Epithelial cell of esophagus (primary cell): Measurements from ENCODE around the gene GNGT2.

Experiments
- DNase-seq: peaks from one replicate; pipeline ENCODE4 v3.0.0; 2010; ENCODE audit warnings: low read depth
- H3K4me3 ChIP-seq: 2 replicates; pipeline ENCODE4 v1.5.1; 2011; ENCODE audit warnings: mild to moderate bottlenecking, low read length, control low read depth
- CTCF ChIP-seq: IDR thresholded peaks from 2 replicates; pipeline ENCODE4 v1.5.1; 2011; ENCODE audit warnings: low read depth, mild to moderate bottlenecking, low read length, control low read depth, inconsistent platforms; ENCODE audit not compliant: insufficient read depth; ENCODE audit errors: missing control alignments

GNGT2 gene

GRCh38 chr17:49225554-49226236 lies 15.3 kb upstream of the GNGT2 start:
- no peak overlapping the region for H3K4me3 ChIP-seq
- TF ChIP-seq CTCF = no peak
- no peak for DNase-seq

- no peak overlapping the region for H3K4me3 ChIP-seq
- TF ChIP-seq CTCF = no peak
- no peak for DNase-seq
These were observed 14.6 kb upstream of the GNGT2 start for GRCh38 chr17:49224997-49225337.

GRCh38 chr17:49224198-49224996 lies 14.0 kb upstream of the GNGT2 start:
- peak; percentile 24 for DNase-seq
- no peak for TF ChIP-seq CTCF
- H3K4me3 ChIP-seq = no peak overlapping the region

GRCh38 chr17:49223517-49224197 lies 13.3 kb upstream of the GNGT2 start:
- H3K4me3 ChIP-seq = no peak overlapping the region
- peak; percentile 79 for TF ChIP-seq CTCF
- DNase-seq = peak; percentile 18

- TF ChIP-seq CTCF = no peak
- no peak overlapping the region for H3K4me3 ChIP-seq
- no peak for DNase-seq
These were observed 12.8 kb upstream of the GNGT2 start for GRCh38 chr17:49223168-49223516.

GRCh38 chr17:49219987-49220386 lies 9.6 kb upstream of the GNGT2 start:
- TF ChIP-seq CTCF = no peak
- no peak for DNase-seq
- no peak overlapping the region for H3K4me3 ChIP-seq
